ENCODE data around the gene KIRREL2. TPM values are rescaled to one million over a fixed set of nuclear protein-coding genes. Genes with fewer than 3 reads are reported as not detected.
A peak's percentile ranks its signal among the peaks of the same experiment; 100 is the strongest.

KIRREL2 gene
- total RNA-seq (not detected), polyA plus RNA-seq (not detected)

- no peak for DNase-seq (ENCODE audit: extremely low spot score)
- Histone ChIP-seq H3K4me1 (ENCODE audit: insufficient read depth) (no peaks in the 10 kb centered on the region), H3K27ac (ENCODE audit: low read depth) (no peak within 1 kb of the TSS), H3K36me3 (ENCODE audit: insufficient read depth) (no peaks in the 10 kb centered on the region), H3K4me3 (ENCODE audit: low read depth, low read length) (peak within 1 kb of the TSS; percentile 39)
- WGBS, result under 1% methylated on average over 42 of the region's 42 CpGs
Measured at GRCh38 chr19:35856546-35857149, at the start of gene KIRREL2. Gene KIRREL2, plus strand, starts transcription at chr19:35856911. Its CDS starts 209 bp downstream, at chr19:35857120.

- no peaks in the 10 kb centered on the region for H3K36me3 ChIP-seq (ENCODE audit: insufficient read depth)
- 90% methylated on average over 5 of the region's 5 CpGs for WGBS
- H3K4me1 ChIP-seq (ENCODE audit: insufficient read depth), result no peaks in the 10 kb centered on the region
- H3K27ac ChIP-seq (ENCODE audit: low read depth), result no peak overlapping the region
- DNase-seq (ENCODE audit: extremely low spot score), result no peak
- H3K4me3 ChIP-seq (ENCODE audit: low read depth, low read length), result no peak overlapping the region
Measured at GRCh38 chr19:35807633-35808032, 49.1 kb upstream of the KIRREL2 start.

DNA sequence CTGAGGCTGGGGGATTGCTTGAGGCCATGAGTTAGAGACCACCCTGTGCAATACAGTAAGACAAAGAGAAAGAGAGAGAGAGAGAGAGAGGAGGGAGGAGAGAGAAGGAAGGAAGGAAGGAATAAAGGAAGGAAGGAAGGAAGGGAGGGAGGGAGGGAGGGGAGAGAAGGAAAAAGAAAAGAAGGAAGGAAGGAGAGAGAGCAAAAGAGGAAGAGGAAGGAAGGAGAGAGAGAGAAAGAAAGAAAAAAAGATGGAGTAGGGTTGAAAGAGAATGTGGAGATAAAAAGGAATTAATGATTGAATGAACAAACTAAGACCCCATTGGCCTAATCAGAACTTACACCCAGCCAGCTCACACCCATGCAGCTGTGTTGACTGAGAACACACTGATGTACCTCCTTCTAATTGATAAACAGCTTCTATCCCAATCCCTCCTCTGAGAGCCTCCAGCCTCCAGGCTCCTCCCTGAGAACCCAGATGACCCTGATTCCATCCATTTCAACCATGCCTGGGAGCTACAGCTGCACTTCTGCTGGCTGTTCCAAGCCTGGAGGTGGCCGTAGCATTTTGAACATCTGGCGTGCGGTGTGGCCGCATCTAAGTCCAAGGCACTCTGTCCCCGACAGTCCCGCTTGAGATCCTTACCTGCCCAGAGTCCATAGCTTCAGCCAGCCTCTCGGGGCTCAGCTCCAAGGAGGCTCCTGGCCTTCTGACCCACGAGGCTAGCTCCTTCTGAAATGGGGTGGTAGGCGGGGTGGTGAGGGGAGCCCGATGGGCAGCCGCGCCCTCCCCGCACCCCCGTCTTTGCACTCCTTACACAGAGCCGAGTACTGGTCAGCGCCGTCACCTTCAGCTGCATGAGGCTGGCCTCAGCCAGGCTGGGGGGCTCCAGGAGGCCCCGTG is 45.1 kb upstream of the KIRREL2 start:
- WGBS, result 70% methylated on average over 18 of the region's 18 CpGs
- H3K4me1 ChIP-seq (ENCODE audit: insufficient read depth), result no peaks in the 10 kb centered on the region
- DNase-seq (ENCODE audit: extremely low spot score), result no peak
- H3K36me3 ChIP-seq (ENCODE audit: insufficient read depth), result no peaks in the 10 kb centered on the region
- H3K4me3 ChIP-seq (ENCODE audit: low read depth, low read length), result no peak overlapping the region
- H3K27ac ChIP-seq (ENCODE audit: low read depth), result no peak overlapping the region

- H3K27ac ChIP-seq (ENCODE audit: low read depth), result no peak within 1 kb of the TSS
- 74% methylated on average over 26 of the region's 26 CpGs for WGBS
- no peaks in the 10 kb centered on the region for H3K4me1 ChIP-seq (ENCODE audit: insufficient read depth)
- H3K4me3 ChIP-seq (ENCODE audit: low read depth, low read length), result no peak within 1 kb of the TSS
- no peak for DNase-seq (ENCODE audit: extremely low spot score)
- no peaks in the 10 kb centered on the region for H3K36me3 ChIP-seq (ENCODE audit: insufficient read depth)
Measured at GRCh38 chr19:35812220-35813042, 44.3 kb upstream of the KIRREL2 start, which contains the start of gene PRODH2. Gene PRODH2, minus strand, starts transcription at chr19:35812845. Its CDS starts 40 bp downstream, at chr19:35812805.

DNA sequence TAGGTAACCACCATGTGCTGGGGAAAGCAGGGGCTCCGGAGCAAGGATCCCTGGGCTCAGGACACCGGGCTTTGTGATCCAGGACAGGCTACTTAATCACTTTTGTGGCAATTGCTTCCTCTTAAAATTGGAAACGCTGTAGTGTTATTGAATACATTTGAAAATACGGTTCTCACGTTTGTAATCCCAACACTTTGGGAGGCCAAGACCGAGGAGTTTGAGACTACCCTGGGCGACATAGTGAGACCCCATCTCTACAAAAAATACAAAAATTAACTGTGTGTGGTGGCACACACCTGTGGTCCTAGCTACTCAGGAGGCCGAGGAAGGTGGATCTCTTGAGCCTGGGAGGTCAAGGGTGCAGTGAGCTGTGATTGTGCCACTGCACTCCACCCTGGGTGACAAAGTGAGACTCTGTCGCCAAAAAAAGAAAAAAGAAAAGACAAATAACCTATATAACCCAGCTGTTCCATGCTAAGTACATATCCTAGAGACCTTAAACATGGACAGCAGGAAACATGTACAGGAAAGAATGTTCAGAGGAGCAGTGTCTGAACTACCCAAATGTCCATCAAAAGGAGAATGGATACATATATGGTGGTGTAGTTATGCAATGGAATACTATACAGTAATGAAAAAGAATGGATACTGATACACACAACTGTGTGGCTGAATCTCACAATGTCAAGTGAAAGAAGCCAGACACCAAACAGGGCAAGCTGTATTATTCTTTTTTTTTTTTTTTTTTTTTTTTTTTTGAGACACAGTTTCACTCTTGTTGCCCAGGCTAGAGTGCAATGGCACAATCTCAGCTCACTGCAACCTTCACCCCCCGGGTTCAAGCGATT is 43.4 kb upstream of the KIRREL2 start:
- DNase-seq (ENCODE audit: extremely low spot score), result no peak
- 84% methylated on average over 11 of the region's 11 CpGs for WGBS
- Histone ChIP-seq H3K4me1 (ENCODE audit: insufficient read depth) (no peaks in the 10 kb centered on the region), H3K27ac (ENCODE audit: low read depth) (no peak overlapping the region), H3K36me3 (ENCODE audit: insufficient read depth) (no peaks in the 10 kb centered on the region), H3K4me3 (ENCODE audit: low read depth, low read length) (no peak overlapping the region)

- 17% methylated on average over 6 of the region's 6 CpGs for WGBS
Measured at GRCh38 chr19:35816262-35816661, 40.4 kb upstream of the KIRREL2 start.

DNA sequence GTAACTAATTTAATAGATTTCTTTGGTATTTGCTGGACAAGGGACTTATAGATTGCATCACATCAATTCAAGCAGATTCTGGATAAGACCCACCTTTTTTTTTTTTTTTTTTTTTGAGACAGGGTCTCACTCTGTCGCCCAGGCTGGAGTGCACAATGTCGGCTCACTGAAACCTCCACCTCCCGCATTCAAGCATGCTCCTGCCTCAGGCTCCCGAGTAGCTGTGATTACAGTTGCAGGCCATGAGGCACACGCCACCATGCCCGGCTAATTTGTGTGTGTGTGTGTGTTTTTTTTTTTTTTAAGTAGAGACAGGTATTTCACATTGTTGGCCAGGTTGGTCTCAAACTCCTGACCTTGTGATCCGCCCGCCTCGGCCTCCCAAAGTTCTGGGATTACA is 39.9 kb upstream of the KIRREL2 start:
- DNase-seq (ENCODE audit: extremely low spot score), result no peak
- WGBS, result 84% methylated on average over 9 of the region's 9 CpGs
- no peak overlapping the region for H3K4me3 ChIP-seq (ENCODE audit: low read depth, low read length)
- H3K36me3 ChIP-seq (ENCODE audit: insufficient read depth), result no peaks in the 10 kb centered on the region
- H3K27ac ChIP-seq (ENCODE audit: low read depth), result no peak overlapping the region
- H3K4me1 ChIP-seq (ENCODE audit: insufficient read depth), result no peaks in the 10 kb centered on the region

More at GRCh38 chr19:35816262-35816661, 40.4 kb upstream of the KIRREL2 start:
- H3K27ac ChIP-seq (ENCODE audit: low read depth), result no peak overlapping the region
- H3K4me3 ChIP-seq (ENCODE audit: low read depth, low read length), result no peak overlapping the region
- no peak for DNase-seq (ENCODE audit: extremely low spot score)
- H3K36me3 ChIP-seq (ENCODE audit: insufficient read depth), result no peaks in the 10 kb centered on the region
- no peaks in the 10 kb centered on the region for H3K4me1 ChIP-seq (ENCODE audit: insufficient read depth)

DNA sequence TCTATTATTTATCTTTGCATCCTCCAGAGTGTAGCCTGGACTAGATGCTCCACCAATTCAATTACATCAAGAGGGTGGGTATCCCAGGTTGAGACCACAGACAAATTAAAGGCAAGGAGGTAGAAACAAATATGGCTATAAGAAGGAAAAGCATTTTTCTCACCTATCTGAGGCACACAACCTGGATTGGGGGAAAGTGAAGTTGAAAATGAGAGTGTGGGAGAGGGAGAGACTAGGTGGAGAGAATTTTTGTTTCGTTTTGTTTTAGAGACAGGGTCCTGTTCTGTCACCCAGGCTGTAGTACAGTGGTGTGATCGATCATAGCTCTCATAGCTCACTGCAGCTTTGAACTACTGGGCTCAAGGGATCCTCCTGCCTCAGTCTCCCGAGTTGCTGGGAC is 38.3 kb upstream of the KIRREL2 start:
- WGBS, result 56% methylated on average over 3 of the region's 3 CpGs
- DNase-seq (ENCODE audit: extremely low spot score), result no peak
- Histone ChIP-seq H3K27ac (ENCODE audit: low read depth) (no peak overlapping the region), H3K4me1 (ENCODE audit: insufficient read depth) (no peaks in the 10 kb centered on the region), H3K4me3 (ENCODE audit: low read depth, low read length) (no peak overlapping the region), H3K36me3 (ENCODE audit: insufficient read depth) (no peaks in the 10 kb centered on the region)

GRCh38 chr19:35822579-35822978 is 34.1 kb upstream of the KIRREL2 start:
- 73% methylated on average over 3 of the region's 3 CpGs for WGBS
- DNase-seq (ENCODE audit: extremely low spot score), result no peak
- Histone ChIP-seq H3K4me3 (ENCODE audit: low read depth, low read length) (no peak overlapping the region), H3K4me1 (ENCODE audit: insufficient read depth) (no peaks in the 10 kb centered on the region), H3K27ac (ENCODE audit: low read depth) (no peak overlapping the region), H3K36me3 (ENCODE audit: insufficient read depth) (no peaks in the 10 kb centered on the region)

- Histone ChIP-seq H3K27ac (ENCODE audit: low read depth) (no peak overlapping the region), H3K36me3 (ENCODE audit: insufficient read depth) (no peaks in the 10 kb centered on the region), H3K4me1 (ENCODE audit: insufficient read depth) (no peaks in the 10 kb centered on the region), H3K4me3 (ENCODE audit: low read depth, low read length) (no peak overlapping the region)
- no peak for DNase-seq (ENCODE audit: extremely low spot score)
- 74% methylated on average over 5 of the region's 5 CpGs for WGBS
Measured at GRCh38 chr19:35824150-35824549, 32.6 kb upstream of the KIRREL2 start.

GRCh38 chr19:35828692-35829301 is 27.9 kb upstream of the KIRREL2 start:
- peak; percentile 28 for DNase-seq (ENCODE audit: extremely low spot score)
- Histone ChIP-seq H3K27ac (ENCODE audit: low read depth) (no peak overlapping the region), H3K4me3 (ENCODE audit: low read depth, low read length) (no peak overlapping the region), H3K36me3 (ENCODE audit: insufficient read depth) (no peaks in the 10 kb centered on the region), H3K4me1 (ENCODE audit: insufficient read depth) (no peaks in the 10 kb centered on the region)
- WGBS, result 4% methylated on average over 12 of the region's 12 CpGs

GRCh38 chr19:35830986-35831385 is 25.7 kb upstream of the KIRREL2 start:
- Histone ChIP-seq H3K27ac (ENCODE audit: low read depth) (no peak overlapping the region), H3K36me3 (ENCODE audit: insufficient read depth) (no peaks in the 10 kb centered on the region), H3K4me1 (ENCODE audit: insufficient read depth) (no peaks in the 10 kb centered on the region), H3K4me3 (ENCODE audit: low read depth, low read length) (no peak overlapping the region)
- no peak for DNase-seq (ENCODE audit: extremely low spot score)
- 78% methylated on average over 18 of the region's 18 CpGs for WGBS

All from urinary bladder (tissue), 4 donors.